T-helper 2 cell treated with Interferon-gamma antibody and Interleukin-4, amounts not matched to agents 5 μg/mL and 100 μg/mL, for 36 hours (primary cell): ENCODE data around the gene HORMAD1.
A peak's percentile ranks its signal among the peaks of the same experiment; 100 is the strongest.
"Not testable (repeated sequence)": the region's sequence is repeated elsewhere in the genome, so short reads cannot be mapped to it uniquely, and the experiment has no call there.

Experiments
- DNase-seq: peaks from one replicate; pipeline ENCODE4 v3.0.0; 2021; ENCODE audit warnings: low spot score
- H3K27ac Mint-ChIP-seq: one replicate; pipeline ENCODE4 v1.8.0; 2021; ENCODE audit warnings: mild to moderate bottlenecking, mixed read lengths
- H3K27me3 Mint-ChIP-seq: one replicate; pipeline ENCODE4 v1.8.0; 2021; ENCODE audit warnings: low read depth, mixed read lengths
- H3K36me3 Mint-ChIP-seq: one replicate; pipeline ENCODE4 v1.8.0; 2021; ENCODE audit warnings: low read depth, mixed read lengths
- H3K4me1 Mint-ChIP-seq: one replicate; pipeline ENCODE4 v1.8.0; 2021; ENCODE audit warnings: low read depth, mixed read lengths
- H3K4me3 Mint-ChIP-seq: one replicate; pipeline ENCODE4 v1.8.0; 2022; ENCODE audit warnings: mild to moderate bottlenecking, moderate library complexity, mixed read lengths
- H3K9me3 Mint-ChIP-seq: one replicate; pipeline ENCODE4 v1.8.0; 2021; ENCODE audit warnings: mixed read lengths

The HORMAD1 gene

DNA sequence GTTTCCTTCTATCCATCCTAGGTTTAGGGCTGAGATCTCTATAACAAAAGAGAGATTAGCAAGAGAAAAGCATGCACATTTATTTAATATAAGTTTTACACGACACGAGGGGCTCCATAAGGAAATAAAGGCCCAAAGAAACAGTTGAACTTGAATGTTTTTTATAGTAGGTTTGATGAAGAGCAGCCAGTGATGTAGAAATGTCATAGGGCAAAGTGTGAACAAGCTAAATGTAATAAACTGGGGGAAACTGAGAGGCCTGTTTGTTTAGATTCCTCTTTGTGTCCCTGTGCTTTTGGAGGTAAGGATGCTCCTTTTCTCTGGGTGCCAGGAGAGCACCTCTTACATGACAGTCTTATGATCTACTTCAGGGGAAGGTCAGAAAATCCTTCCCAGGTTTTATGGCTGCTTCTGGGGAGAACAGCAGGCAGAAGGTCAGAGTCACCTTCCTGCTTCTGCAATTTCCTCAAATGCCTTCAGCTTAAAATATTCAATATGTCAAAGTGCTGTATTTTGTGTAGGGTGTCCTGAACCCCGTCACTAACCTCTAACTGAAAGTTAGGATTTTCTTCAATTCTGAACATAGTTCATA lies 9.5 kb upstream of the HORMAD1 start:
- H3K36me3 Mint-ChIP-seq: peaks cover 13% of the 10 kb centered on the region
- no peaks in the 10 kb centered on the region for H3K4me1 Mint-ChIP-seq
- no peaks in the 10 kb centered on the region for H3K27me3 Mint-ChIP-seq
- no peak overlapping the region for H3K27ac Mint-ChIP-seq
- DNase-seq: no peak
- no peak overlapping the region for H3K4me3 Mint-ChIP-seq
- no peaks in the 10 kb centered on the region for H3K9me3 Mint-ChIP-seq

DNA sequence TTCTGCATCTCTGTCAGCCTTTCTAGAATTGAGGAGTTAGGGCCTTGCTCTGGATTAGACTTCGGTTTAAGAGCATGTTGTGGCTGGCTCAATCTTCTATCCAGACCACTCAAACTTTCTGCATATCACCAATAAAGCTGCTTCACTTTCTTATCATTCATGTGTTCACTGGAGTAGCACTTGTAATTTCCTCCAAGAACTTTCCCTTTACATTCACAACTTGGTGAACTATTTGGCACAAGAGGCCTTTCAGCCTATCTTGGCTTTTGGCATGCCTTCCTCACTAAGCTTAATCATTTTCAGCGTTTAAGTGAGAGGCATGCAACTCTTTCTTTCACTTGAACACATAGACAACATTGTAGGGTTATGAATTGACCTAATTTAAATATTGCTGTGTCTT lies 3.6 kb upstream of the HORMAD1 start:
- Mint-ChIP-seq H3K4me1 (no peaks in the 10 kb centered on the region), H3K4me3 (no peak overlapping the region)
- DNase-seq: no peak

DNA sequence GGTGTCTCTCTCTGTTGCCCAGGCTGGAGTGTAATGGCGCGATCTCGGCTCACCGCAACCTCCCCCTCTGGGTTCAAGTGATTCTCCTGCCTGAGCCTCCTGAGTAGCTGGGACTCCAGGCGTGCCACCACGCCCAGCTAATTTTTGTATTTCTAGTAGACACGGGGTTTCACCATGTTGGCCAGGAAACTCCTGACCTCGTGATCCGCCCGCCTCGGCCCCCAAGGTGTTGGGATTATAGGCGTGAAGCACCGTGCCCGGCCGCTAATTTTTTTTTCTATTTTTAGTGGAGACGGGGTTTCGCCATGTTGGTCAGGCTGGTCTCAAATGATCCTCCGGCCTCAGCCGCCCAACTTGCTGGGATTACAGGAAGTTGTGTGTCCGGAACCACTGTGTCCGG lies 597 bp downstream of the HORMAD1 start:
- no peaks in the 10 kb centered on the region for H3K4me1 Mint-ChIP-seq
- no peak overlapping the region for H3K27ac Mint-ChIP-seq
- no peak overlapping the region for H3K4me3 Mint-ChIP-seq
- no peak for DNase-seq
- H3K27me3 Mint-ChIP-seq: peaks cover 5% of the 10 kb centered on the region
- H3K36me3 Mint-ChIP-seq: no peaks in the 10 kb centered on the region
- H3K9me3 Mint-ChIP-seq: no peaks in the 10 kb centered on the region

More for the DNA sequence above, 3.6 kb upstream of the HORMAD1 start:
- no peaks in the 10 kb centered on the region for H3K36me3 Mint-ChIP-seq
- no peak overlapping the region for H3K27ac Mint-ChIP-seq
- H3K27me3 Mint-ChIP-seq: no peaks in the 10 kb centered on the region
- no peaks in the 10 kb centered on the region for H3K9me3 Mint-ChIP-seq

DNA sequence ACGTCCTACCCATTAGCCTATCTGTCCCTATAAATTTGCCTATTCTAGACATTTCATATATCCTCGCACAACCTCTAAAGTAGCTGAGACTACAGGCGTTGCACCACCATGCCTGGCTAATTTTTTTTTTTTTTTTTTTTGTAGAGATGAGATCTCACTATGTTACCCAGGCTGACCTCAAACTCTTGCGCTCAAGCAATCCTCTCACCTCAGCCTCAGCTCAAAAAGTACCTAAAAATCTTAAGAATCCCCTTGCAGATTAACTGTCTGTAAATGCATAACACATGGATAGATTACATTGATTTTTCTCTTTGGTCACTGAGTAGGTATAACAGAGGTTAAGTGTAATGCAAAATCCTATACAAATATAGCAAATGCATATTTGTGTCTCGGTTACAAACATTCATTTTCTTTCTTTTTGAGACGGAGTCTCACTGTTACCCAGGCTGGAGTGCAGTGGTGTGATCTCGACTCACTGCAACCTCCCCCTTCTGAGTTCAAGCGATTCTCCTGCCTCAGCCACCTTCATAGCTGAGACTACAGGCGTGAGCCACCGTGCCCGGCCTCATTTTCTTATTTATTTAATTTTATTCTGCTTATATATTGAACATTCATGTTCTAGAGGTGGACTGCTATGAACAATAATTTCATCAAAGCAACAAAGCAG lies 2.3 kb downstream of the HORMAD1 start:
- H3K27ac Mint-ChIP-seq: no peak overlapping the region
- peaks cover 5% of the 10 kb centered on the region for H3K27me3 Mint-ChIP-seq
- H3K9me3 Mint-ChIP-seq: no peaks in the 10 kb centered on the region
- no peak for DNase-seq
- no peak overlapping the region for H3K4me3 Mint-ChIP-seq
- H3K36me3 Mint-ChIP-seq: no peaks in the 10 kb centered on the region
- H3K4me1 Mint-ChIP-seq: no peaks in the 10 kb centered on the region

DNA sequence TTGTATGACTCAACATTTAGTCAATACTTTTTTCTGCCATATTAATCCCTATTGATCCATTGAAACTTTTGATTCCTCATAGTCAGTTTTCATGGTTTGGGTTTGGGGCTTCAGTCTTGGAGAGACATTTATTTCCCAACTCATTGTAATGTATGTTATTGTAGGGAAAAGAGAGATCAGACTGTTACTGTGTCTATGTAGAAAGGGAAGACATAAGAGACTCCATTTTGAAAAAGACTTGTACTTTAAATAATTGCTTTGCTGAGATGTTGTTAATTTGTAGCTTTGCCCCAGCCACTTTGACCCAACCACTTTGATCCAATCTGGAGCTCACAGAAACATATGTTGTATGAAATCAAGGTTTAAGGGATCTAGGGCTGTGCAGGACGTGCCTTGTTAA lies 11.7 kb downstream of the HORMAD1 start:
- not testable (repeated sequence) for H3K4me3 Mint-ChIP-seq, H3K27ac Mint-ChIP-seq, DNase-seq, H3K36me3 Mint-ChIP-seq, H3K4me1 Mint-ChIP-seq, H3K9me3 Mint-ChIP-seq
- peaks cover 24% of the 10 kb centered on the region for H3K27me3 Mint-ChIP-seq

DNA sequence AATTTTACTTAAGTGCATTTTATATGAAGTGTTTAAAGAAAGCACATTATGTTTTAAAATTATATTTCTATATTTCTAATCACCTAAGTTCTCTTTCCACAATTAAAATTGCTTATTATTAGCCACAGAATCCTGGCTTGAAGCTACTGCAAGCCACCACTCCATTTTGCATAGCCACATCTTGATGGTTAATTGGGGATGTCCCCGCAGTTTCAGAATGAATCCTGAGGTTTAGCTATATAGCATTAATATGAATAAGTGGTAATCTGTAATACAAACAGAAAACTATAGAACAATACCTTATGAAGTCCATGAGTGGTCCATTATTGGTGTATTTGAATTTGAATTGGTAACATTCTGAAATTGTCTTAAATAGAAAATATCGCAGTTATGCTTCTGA lies 12.1 kb downstream of the HORMAD1 start:
- Mint-ChIP-seq H3K36me3 (no peaks in the 10 kb centered on the region), H3K27ac (no peak overlapping the region), H3K27me3 (peaks cover 27% of the 10 kb centered on the region), H3K9me3 (no peaks in the 10 kb centered on the region), H3K4me3 (no peak overlapping the region), H3K4me1 (peaks cover 4% of the 10 kb centered on the region)
- DNase-seq: peak; percentile 38

DNA sequence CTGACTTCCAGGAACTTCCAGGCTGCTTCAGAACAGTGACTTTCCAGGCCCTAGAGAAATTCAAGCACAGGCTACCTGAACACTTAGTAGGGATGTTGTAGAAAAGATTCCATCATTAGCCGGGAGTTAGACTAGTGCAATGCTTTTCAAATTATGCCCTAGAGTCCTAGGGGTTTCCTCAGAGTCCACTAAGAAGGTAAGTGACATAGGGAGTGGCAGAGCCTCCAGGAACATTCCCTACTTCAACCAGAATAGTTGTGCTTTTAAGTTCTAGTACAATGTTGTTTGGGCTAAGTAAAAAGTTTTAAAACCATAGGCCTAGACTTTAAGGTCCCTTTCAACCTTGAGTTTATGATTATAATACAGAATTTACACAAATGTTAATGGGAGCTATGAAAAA lies 14.6 kb downstream of the HORMAD1 start:
- H3K27me3 Mint-ChIP-seq: peaks cover 44% of the 10 kb centered on the region
- no peak overlapping the region for H3K27ac Mint-ChIP-seq
- no peaks in the 10 kb centered on the region for H3K36me3 Mint-ChIP-seq
- no peaks in the 10 kb centered on the region for H3K9me3 Mint-ChIP-seq
- H3K4me1 Mint-ChIP-seq: peaks cover 6% of the 10 kb centered on the region
- H3K4me3 Mint-ChIP-seq: no peak overlapping the region
- DNase-seq: no peak

DNA sequence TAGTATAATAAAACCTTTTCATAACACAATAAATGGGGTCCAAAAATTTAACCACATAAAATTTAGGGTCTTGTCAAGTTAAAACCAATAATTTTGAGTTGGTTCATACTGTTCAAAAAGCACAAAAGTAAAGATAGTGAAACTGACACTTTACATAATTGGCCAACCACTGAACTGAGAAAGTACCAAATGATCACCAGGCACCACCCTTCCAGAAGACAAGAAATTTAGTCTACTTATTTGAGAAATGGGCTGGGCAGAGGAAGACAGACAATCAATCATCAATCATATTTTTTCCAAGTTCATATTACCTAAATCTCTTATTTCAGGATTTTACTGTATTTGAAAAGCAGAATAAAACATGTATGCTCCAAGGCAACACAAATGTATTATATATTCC lies 17.3 kb downstream of the HORMAD1 start:
- Mint-ChIP-seq H3K27me3 (peaks cover 45% of the 10 kb centered on the region), H3K9me3 (no peaks in the 10 kb centered on the region), H3K36me3 (no peaks in the 10 kb centered on the region), H3K27ac (no peak overlapping the region), H3K4me1 (peaks cover 2% of the 10 kb centered on the region), H3K4me3 (no peak overlapping the region)
- DNase-seq: no peak

DNA sequence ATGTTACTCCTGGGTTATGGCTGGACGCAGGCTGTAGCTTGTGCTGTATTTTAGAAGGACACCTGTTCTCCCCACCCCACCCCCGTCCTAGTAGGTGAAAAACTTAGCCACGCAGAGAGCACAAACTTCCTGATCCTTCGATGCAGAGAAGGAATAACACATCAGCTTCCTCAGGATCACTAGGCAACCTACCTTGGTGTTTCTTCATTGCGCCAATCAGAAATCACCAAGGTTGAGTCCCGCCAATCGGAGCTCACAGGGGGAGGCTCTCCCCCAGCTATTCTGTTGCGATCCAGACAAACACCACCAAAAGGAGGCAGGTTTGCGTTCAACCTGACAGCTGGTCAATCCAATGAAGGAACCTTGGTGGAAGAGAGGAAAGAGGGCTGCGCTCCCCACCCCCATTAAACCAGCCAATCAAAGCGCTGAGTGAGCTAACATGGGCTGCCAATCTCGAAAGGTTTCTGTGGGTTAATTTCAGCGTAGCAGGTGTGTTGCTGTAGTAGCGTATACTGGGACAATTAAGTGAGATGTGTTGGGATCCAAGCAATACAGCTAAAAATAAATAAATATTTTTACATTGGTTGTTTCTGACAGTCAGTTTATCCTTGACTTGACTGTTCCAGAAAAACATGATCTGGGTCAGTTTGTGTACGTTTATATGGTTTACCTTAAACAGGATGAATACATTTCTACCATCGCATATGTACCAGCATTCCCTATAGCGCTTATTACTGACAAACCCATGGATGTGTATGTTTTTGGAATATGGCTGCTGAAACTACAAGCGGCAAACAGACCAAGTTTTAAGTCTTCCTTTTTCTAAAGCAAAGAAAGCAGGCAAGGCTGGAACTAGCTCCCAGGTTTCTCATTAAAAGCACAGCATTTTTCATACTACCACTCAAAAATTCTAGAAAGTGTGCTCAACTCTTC lies 23.4 kb downstream of the HORMAD1 start, which contains the start of gene GOLPH3L:
GOLPH3L (minus strand) TSS at position 160 of the 933 bp plus-strand sequence. CDS start 2,316 bp downstream, outside the sequence.
- H3K9me3 Mint-ChIP-seq: no peaks in the 10 kb centered on the region
- H3K4me1 Mint-ChIP-seq: peaks cover 15% of the 10 kb centered on the region
- H3K36me3 Mint-ChIP-seq: peaks cover 23% of the 10 kb centered on the region
- peak within 1 kb of the TSS; percentile 89 for H3K27ac Mint-ChIP-seq
- peak within 1 kb of the TSS; percentile 98 for H3K4me3 Mint-ChIP-seq
- peaks cover 18% of the 10 kb centered on the region for H3K27me3 Mint-ChIP-seq
- peak; percentile 91 for DNase-seq

DNA sequence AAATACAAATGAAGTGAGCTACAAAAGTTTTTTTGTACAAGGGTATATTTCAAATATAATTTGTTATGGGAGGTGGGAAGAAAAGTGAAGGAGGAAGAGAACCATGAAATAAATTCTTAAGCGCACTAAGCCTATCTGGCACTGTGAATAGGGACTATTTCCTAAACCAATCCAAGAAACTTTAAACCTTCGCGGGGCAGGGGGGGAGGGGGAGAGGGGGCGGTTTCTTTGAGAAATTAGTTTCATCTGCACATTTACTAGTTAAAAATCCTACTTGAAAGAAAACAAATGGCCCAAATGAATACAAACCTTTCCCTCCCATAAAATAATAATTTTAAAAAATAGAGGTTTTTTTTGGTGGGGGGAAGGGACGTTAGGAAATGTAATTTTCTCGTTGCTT lies 24.1 kb downstream of the HORMAD1 start:
- Mint-ChIP-seq H3K27ac (peak overlapping the region; percentile 89), H3K27me3 (peaks cover 12% of the 10 kb centered on the region)

DNA sequence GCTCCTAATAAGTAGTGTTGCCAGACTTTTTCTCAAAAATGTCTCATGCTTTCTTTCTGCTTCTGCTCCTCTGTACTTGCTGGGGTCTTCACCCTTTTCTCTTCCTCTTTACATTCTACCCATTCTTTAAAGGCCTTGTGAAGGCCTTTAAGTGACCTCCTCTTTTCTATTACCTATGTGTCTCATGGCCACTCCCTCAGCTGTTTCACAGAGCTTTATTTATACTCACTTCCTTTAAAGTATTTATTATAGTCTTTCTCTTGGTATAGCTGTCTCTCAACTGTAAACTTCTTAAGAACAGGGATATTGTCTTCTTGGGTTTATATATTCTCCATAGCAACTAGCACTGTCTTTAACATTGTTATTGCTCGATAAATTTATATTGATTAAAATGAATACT lies 24.5 kb downstream of the HORMAD1 start:
- no peaks in the 10 kb centered on the region for H3K9me3 Mint-ChIP-seq
- peaks cover 31% of the 10 kb centered on the region for H3K36me3 Mint-ChIP-seq
- H3K27ac Mint-ChIP-seq: peak overlapping the region; percentile 62
- no peak for DNase-seq
- peaks cover 18% of the 10 kb centered on the region for H3K4me1 Mint-ChIP-seq
- peaks cover 10% of the 10 kb centered on the region for H3K27me3 Mint-ChIP-seq
- peak overlapping the region; percentile 98 for H3K4me3 Mint-ChIP-seq

More for the DNA sequence above, 24.1 kb downstream of the HORMAD1 start:
- H3K4me1 Mint-ChIP-seq: peaks cover 15% of the 10 kb centered on the region
- H3K36me3 Mint-ChIP-seq: peaks cover 28% of the 10 kb centered on the region
- no peak for DNase-seq
- peak overlapping the region; percentile 98 for H3K4me3 Mint-ChIP-seq
- no peaks in the 10 kb centered on the region for H3K9me3 Mint-ChIP-seq

DNA sequence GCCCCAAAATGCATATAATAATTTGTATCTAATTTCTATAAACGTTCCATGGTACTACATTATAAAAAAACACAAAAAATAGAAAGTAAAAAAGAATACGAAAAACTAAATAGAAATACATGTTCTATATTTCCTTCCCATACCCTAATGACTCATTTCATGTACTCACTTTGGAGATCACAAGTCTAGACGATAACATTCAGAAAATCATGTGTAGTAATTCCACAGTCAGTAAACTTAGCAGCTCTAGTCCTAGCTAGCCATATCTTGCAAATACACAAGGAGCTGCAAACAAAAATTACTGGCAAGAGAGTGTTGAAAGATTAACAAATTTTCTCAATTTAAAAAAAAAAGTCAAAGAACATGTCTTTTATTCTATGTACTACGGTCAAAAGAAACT lies 25.1 kb downstream of the HORMAD1 start:
- no peak for DNase-seq
- Mint-ChIP-seq H3K36me3 (peaks cover 33% of the 10 kb centered on the region), H3K4me3 (peak overlapping the region; percentile 49), H3K27ac (no peak overlapping the region), H3K27me3 (peaks cover 7% of the 10 kb centered on the region), H3K4me1 (peaks cover 18% of the 10 kb centered on the region), H3K9me3 (no peaks in the 10 kb centered on the region)

DNA sequence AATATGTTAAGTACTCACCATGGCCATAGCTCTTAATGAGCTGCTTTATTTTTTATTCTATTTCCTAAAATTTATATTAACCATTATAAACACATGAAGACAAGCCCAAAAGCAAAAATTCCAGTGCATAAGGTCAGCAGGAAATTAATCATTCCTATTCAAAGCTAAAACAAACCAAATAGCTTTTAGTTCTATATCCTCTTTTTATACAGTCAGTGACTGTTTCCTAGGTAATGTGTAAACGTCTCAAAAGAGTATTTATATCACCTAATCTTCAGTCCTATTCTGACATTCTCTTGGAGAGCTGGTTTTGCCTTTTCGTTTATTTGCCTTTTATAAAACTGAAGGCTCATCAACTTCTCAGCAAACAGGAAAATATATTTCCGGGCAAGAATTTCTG lies 28.0 kb downstream of the HORMAD1 start:
- H3K27ac Mint-ChIP-seq: no peak overlapping the region
- H3K27me3 Mint-ChIP-seq: no peaks in the 10 kb centered on the region
- H3K9me3 Mint-ChIP-seq: no peaks in the 10 kb centered on the region
- no peak for DNase-seq
- peaks cover 17% of the 10 kb centered on the region for H3K4me1 Mint-ChIP-seq
- H3K36me3 Mint-ChIP-seq: peaks cover 41% of the 10 kb centered on the region
- no peak overlapping the region for H3K4me3 Mint-ChIP-seq

DNA sequence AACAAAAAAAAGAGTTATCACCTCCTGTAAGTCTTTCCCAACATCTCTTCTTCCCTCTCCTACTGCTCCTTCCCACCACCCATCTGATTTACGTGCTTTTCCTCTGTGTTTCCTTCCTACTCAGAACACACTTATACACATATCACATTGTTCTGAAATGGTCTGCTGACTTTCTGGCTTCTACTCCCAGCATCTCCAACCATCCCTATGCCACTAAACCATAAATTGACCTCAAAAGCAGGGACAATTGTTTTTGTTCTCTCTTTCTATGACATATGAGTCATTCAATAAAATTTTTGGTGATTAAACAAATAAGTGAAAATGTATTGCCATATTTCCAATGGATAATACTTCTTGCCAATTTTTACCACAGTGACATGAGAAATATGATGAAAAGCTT lies 31.9 kb downstream of the HORMAD1 start:
- peaks cover 37% of the 10 kb centered on the region for H3K36me3 Mint-ChIP-seq
- H3K4me3 Mint-ChIP-seq: no peak overlapping the region

More for the DNA sequence above, 31.9 kb downstream of the HORMAD1 start:
- no peak for DNase-seq
- Mint-ChIP-seq H3K4me1 (peaks cover 10% of the 10 kb centered on the region), H3K27ac (no peak overlapping the region), H3K9me3 (no peaks in the 10 kb centered on the region), H3K27me3 (no peaks in the 10 kb centered on the region)
